GM21786 (cell line): ENCODE measurements around the gene C1orf87.

ENCODE experiments used
- ATAC-seq: cut with Tn5 transposase; IDR thresholded peaks from one replicate; pipeline ENCODE4 v1.9.1; 2021; ENCODE audit not compliant: unreplicated experiment

Gene C1orf87, protein sequence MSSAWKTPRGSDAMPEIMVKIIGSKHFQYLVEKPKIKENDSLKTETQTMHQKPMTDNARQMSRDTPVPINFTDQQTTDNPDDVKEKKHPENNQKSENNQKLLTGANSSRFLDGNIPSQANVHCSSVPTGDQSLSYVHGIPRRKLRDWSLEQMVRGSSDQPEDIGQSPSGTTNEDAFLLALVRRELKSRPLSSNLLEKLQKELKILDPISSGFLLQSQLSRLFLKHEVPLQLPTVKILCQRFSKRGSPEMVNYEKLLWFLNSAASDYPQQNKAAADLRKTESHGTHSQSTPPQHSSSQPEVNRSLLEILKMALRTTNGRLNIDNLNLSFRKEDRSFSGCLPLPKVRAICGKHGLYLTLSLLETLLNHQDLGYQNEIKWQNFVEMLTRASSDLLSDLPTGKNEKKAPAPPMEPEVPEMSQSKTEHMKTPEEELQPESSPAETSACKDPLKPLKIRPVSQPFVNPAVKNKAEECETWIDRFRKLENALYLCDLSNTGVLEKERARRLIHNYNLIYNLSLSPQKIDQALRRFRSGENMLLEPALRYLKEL

DNA sequence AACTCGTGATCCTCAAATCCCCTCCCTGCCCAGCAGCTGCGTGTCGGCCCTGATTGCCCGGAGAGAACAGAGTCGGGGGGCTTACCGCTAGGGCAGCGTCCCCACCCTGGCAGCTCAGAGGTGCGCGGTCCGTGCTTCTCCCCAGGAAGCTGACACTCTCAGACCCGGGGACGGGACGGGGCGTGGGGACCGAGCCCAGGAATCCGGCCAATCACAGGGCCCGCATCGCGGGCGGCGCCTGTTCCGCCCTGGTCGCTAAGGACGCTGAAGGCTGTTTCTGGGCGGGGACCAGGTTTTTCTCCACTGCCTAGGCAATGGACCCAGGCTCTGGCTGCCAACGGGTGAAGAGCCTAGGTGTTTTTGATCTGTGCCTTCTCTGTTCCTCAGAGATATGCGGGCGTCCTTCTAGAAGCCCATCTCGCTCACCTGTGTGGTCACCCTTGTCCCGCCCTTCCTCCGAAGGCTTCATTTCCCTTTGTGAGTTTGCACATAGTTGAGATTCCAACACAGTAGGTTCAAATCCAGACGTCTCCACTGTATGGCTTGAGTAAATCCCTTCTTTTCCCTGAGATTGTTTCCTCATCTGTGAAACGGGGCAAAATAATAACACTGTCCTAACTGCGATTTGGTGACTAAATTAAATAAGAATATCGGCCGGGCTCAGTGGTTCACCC, at the start of gene C1orf87:
C1orf87 (minus strand) TSS at position 166 of the 674 bp plus-strand sequence. CDS start 1,127 bp downstream, outside the sequence.
- ATAC-seq, result no peak

- no peak for ATAC-seq
Observed at GRCh38 chr1:60118085-60118484, 44.5 kb upstream of the C1orf87 start.

DNA sequence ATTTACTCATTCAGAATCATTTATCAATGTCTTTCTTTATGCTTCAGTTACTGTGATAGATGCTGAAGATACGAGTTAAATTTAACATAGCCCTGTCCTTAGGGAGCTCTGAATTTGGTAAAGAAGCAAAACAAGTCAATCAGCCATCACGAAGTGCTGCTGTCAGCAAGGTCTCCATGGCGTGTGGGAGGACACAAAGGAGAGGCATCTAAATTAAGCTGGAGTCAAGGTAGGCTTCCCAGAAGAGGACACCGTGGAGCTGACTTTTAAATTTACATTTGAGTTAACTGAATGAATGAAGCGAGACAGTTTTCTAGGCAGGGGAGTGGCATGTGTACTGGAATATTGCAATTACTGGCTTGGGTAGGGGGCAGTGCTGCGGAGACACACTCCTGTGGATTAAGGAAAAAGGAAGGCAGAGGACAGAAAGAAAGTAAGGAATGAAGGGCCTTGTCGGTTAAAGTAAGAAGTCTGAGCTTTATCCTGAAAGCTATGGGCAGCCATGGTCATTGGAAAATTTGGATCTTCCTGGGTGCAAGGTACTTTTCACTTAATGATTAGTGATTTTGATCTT, 41.3 kb upstream of the C1orf87 start:
- ATAC-seq, result no peak

GRCh38 chr1:60113596-60113995, 40.0 kb upstream of the C1orf87 start:
- no peak for ATAC-seq

DNA sequence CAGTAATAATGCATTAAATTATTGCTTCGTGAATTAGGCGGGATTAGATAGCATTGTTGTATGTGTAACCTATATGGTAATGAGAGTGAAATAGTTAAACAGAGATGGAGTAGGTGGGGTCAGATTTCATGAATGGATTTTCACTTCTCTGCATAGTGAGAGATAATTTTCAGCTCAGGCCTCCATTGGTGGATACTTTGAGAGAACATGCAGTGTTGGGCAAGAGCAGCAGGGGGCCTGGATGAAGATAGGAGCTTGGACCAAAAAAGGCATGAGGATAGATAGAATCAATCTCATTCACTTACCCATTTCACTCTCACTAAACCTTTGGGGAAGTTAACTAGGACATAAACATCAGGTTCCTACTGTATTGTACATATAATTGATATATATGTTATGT, 39.5 kb upstream of the C1orf87 start:
- no peak for ATAC-seq

DNA sequence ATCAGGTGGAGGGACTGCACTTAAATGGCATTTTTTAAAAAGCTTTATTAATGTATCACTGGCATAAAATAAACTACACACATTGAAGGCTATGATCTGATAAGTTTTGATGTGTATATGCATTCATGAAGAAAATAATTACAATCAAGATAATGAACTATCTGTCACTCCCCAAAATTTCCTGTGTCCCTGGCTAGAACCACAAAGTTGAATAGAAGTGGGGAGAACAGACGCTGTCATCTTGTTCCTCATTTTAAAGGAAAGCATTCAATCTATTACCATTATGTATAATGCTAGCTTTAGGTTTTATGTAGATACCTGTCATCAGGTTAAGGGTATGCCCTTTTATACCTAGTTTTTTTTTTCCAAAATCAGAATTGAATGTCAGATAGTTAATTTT, 38.1 kb upstream of the C1orf87 start:
- ATAC-seq, result no peak

- no peak for ATAC-seq
Observed at GRCh38 chr1:60111118-60111517, 37.5 kb upstream of the C1orf87 start.

GRCh38 chr1:60108196-60108595, 34.6 kb upstream of the C1orf87 start:
- ATAC-seq, result no peak

DNA sequence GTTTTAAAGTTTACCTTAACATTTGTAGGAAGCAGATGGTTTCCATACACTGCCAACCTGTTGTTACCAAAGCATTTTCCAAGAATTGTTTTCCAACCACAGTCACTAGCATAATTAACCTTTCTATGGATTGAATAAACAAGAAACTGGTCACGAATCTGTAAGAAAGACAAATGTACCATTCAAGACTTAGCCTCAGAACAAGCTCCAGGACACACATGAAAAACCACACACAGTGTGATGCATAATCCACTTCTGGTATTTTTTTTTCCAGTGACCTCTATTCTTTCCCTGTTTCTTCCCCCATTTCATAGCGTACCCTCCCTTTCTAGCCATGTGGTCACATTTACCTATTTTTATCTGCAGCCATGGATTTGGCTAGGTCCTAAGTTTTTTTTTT, 29.6 kb upstream of the C1orf87 start:
- ATAC-seq, result no peak

DNA sequence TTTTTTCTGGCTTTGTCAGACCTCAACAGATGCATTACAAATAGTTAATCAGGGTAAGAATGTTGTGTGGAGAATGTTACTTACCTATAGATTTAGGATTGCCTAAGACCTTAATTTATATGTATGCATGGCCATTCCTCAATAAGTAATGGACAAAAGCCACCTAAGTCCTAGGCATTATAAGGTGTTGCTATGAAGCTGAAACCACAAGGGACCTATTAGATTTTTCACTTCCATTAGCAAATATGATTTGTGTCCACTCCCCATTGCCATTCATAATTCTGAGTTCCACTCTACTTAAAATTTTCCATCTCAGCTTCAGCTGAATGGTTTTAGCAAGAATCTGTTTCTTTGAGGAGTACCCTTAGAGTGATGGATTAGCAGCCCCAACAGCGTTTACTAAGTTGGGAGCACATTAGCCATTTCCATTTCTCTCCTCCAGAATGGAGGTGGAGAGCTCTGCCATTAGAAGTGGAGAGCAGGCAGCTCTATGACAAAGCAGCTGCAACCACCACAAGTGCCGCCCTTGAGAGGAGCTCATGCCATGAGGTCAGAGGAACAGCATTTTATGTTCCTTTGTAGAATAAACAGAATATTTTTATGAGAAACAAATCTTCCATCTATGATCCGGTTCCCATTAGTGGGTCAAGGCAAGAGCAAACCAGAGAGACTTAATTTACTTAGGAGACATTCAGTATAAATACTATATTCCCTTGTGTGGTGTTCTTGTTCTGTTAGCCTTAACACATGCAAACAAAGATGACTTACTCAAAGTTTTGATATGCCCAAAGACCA, 28.9 kb upstream of the C1orf87 start:
- no peak for ATAC-seq

DNA sequence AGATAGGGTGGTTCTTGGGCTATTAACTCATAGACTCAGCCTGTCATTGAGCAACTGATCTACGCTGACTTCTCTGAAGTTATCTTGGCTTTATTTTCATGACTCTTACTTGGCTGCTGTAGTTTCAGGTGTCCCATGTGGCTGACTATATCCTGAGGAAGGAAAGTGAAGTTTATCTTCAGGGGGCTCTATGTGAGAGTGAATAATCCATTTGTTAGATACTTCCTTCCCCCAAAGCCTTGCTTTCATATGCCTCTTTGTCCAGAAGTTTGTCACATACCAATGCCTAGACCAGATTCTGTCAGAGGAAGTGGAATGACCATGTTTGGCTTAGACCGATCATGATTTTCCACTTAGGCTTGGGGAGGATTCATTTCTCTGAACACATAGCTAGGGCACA, 27.9 kb upstream of the C1orf87 start:
- ATAC-seq, result no peak

DNA sequence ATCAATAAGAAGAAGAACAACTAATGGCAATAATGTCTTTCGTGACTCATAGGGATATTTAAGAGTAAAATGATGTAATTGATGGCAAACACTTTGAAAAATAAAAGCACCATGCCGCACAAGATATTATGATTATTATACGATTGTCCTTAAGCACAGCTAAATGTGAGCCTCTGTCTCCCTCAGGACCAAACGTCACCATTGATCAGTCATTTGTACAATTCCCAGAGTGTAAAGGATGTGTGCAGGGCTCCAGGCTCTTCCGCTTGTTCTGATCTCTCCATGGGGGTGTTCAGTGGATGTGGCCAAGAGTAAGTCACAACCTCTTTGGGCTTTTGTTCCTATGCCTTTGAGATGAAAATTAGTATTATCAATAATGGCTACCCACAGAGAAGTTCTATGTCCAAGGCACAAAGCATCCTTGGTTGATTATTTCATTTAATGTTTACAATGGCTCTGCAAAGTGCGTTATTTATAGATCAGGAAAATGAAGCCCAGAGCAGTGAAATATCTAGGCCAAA, 17.7 kb upstream of the C1orf87 start:
- no peak for ATAC-seq

GRCh38 chr1:60090655-60091054, 17.1 kb upstream of the C1orf87 start:
- no peak for ATAC-seq

DNA sequence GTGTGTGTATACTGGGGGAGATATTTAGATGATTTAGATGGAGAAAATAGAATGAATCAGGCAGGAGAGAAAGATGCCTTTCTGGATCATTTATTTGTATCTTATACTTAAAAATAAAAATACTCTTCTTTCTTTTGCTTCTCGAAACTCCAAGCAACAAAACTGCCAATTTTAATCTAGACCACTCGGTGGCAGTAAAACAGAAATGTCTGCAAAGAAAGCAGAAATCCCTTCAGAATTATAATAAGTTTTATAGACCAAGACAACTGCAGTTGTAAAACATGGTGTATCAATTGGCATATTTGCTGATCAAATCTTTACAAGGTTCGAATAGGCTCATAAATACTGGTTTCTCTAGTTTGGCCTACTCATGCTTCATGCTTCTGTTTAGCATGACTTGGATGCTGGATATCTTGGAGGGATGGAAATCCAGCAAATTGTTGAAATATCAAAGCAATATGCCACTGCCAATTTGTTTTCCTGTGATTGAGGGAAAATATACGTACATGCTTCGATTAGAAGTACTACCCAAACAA, 15.1 kb upstream of the C1orf87 start:
- no peak for ATAC-seq

DNA sequence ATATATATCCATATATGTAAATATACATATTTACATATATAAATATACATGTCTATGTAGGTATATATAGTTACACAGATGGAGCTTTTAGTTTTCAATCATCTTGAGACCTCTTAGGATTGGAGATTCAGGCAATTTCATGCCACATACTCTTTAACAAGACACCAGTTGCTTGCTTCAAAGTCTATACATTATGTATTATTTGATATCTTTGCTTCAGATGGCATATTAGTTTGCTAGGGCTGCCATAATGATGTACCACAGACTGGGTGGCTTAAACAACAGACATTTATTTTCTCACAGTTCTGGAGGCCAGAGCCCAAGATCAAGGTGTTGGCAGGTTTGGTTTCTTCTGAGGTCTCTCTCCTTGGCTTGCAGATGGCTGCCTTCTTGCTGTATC, 14.1 kb upstream of the C1orf87 start:
- ATAC-seq, result no peak

DNA sequence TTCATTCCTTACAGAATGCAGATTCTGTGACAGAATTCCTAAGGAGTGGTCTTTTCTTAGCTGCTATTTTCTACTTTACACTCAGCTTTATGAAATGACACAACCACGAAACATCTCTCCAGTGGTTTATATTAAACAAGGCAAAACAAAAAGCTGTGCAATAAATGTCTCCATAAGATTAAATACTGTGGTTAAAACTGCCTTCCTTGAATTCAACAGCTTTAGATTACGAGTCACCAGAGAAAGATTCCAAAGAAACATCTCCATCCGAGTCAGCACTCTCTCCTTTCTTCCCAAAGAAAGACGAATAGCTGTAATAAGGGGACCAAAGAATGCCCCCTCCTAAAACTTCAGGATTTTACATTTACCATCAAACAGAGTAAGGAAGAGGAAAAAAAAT, 4.6 kb upstream of the C1orf87 start:
- ATAC-seq, result no peak

GRCh38 chr1:60071296-60071695, 2.3 kb downstream of the C1orf87 start:
- no peak for ATAC-seq

DNA sequence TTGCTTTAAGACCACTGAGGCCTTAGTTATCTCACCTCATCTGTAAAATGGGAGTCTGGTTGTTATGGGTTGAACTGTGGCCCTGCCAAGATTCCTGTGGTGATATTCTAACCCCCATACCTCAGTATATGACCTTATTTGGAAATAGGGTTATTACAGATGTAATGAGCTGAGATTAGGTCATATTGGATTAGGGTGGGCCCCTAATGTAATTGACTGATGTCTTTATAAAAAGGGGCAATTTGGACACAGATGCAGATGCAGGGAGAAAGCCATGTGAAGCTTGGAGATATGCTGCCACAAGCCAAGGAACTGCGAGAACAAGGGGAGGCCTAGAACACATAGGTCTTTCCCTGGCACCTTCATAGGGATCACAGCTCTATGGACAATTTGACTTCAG, 3.9 kb downstream of the C1orf87 start:
- ATAC-seq, result no peak

GRCh38 chr1:60068393-60069045, 5.1 kb downstream of the C1orf87 start:
- no peak for ATAC-seq

GRCh38 chr1:60066001-60066400, 7.6 kb downstream of the C1orf87 start:
- ATAC-seq, result no peak
